Caco-2 (cell line): Measurements from ENCODE around the gene LRMDA. TPM values are rescaled to one million over a fixed set of nuclear protein-coding genes. Genes with fewer than 3 reads are reported as not detected.
A peak's percentile ranks its signal among the peaks of the same experiment; 100 is the strongest.

Experiments
- BruUV-seq: library from RNA; stranded (reverse); fragments of 400-500 nt; replicated peaks from 2 replicates; lab custom pipeline; 2021; lab: Mats Ljungman, UMichigan
- CTCF ChIA-PET: fragments of 300-600 bp; sonication (Branson Sonifier 250); formaldehyde crosslinking; loops from one replicate; lab custom pipeline; 2022; ENCODE audit warnings: antibody characterized with exemption; lab: Charles Lee
- POLR2A ChIA-PET: fragments of 300-600 bp; sonication (Branson Sonifier 250); formaldehyde crosslinking; loops from one replicate; lab custom pipeline; 2022; ENCODE audit warnings: antibody characterized with exemption; lab: Charles Lee
- DNase-seq, 2 experiments: peaks; one replicate each; pipeline versions ENCODE4 v3.0.0 to v3.0.0-alpha.2; 2020 to 2022
- H3K27me3 ChIP-seq: replicated peaks from 2 replicates; pipeline ENCODE4 v1.6.0; 2011; ENCODE audit warnings: low read length; ENCODE audit not compliant: control insufficient read depth, insufficient read depth
- H3K36me3 ChIP-seq: 2 replicates; pipeline ENCODE4 v1.5.1; 2011; ENCODE audit warnings: low read length; ENCODE audit not compliant: control insufficient read depth, insufficient read depth
- H3K4me1 ChIP-seq: fragments of 250-450 bp; sonication (Bioruptor Pico); 2 replicates; pipeline ENCODE4 v1.5.1; 2020; ENCODE audit warnings: mild to moderate bottlenecking
- H3K4me3 ChIP-seq: 2 replicates; pipeline ENCODE4 v1.5.1; 2011; ENCODE audit warnings: low read depth, mild to moderate bottlenecking, control low read depth, low read length
- H3K9me3 ChIP-seq: fragments of 250-450 bp; sonication (Bioruptor Pico); 2 replicates; pipeline ENCODE4 v1.5.1; 2020; ENCODE audit warnings: mild to moderate bottlenecking, moderate library complexity
- H3K27ac Mint-ChIP-seq: one replicate; pipeline ENCODE4 v1.8.0; 2022; ENCODE audit warnings: mixed read lengths; ENCODE audit not compliant: unreplicated experiment
- H3K27me3 Mint-ChIP-seq: one replicate; pipeline ENCODE4 v1.8.0; 2022; ENCODE audit warnings: mixed read lengths; ENCODE audit not compliant: insufficient read depth, unreplicated experiment
- H3K36me3 Mint-ChIP-seq: one replicate; pipeline ENCODE4 v1.8.0; 2022; ENCODE audit warnings: mild to moderate bottlenecking, mixed read lengths; ENCODE audit not compliant: insufficient read depth, unreplicated experiment
- H3K4me1 Mint-ChIP-seq: one replicate; pipeline ENCODE4 v1.8.0; 2022; ENCODE audit warnings: low read depth, mixed read lengths; ENCODE audit not compliant: unreplicated experiment
- H3K4me3 Mint-ChIP-seq: one replicate; pipeline ENCODE4 v1.8.0; 2022; ENCODE audit warnings: mild to moderate bottlenecking, moderate library complexity, mixed read lengths; ENCODE audit not compliant: unreplicated experiment
- H3K9me3 Mint-ChIP-seq: one replicate; pipeline ENCODE4 v1.8.0; 2022; ENCODE audit warnings: mixed read lengths; ENCODE audit not compliant: unreplicated experiment
- intact Hi-C: fragments of 100-400 bp; cut with micrococcal nuclease; formaldehyde crosslinking; loops from one replicate; pipeline ENCODE4 v1.10.0; 2022; ENCODE audit not compliant: unreplicated experiment
- total RNA-seq: library from RNA; stranded (reverse); gene quantifications from 2 replicates; pipeline ENCODE4 v1.2.3, GENCODE V29; 2022
- TF ChIP-seq, protein P1 (sequence below), 2 experiments: fragments of 200-600 bp in 1 of 2; IDR thresholded peaks; 1 replicate in 1 of 2; 2 replicates in 1 of 2; pipeline versions ENCODE4 v1.5.1 to v1.8.0; 2011 to 2022; ENCODE audit warnings: antibody characterized with exemption in 1 of 2, control low read depth in 1 of 2, inconsistent platforms in 1 of 2, low read depth in 1 of 2, low read length in 1 of 2, mild to moderate bottlenecking in 1 of 2, moderate library complexity in 1 of 2; ENCODE audit not compliant: insufficient read depth in 1 of 2, severe bottlenecking in 1 of 2, unreplicated experiment in 1 of 2

LRMDA gene
- total RNA-seq, 1 experiment from 2014 or later: 18.5 TPM

- no peaks in the 10 kb centered on the region for H3K36me3 ChIP-seq
- no peaks in the 10 kb centered on the region for H3K27me3 ChIP-seq
- no peaks in the 10 kb centered on the region for H3K27me3 Mint-ChIP-seq
- intact Hi-C loops: loop anchor here (10.0 kb wide), 1 partner anchor 326 kb away; the partner anchor contains the start of gene ZNF503
- no peak overlapping the region for H3K27ac Mint-ChIP-seq
- no peaks in the 10 kb centered on the region for H3K9me3 ChIP-seq
- no peak overlapping the region for H3K4me3 ChIP-seq
- ChIA-PET POLR2A (no interaction called here), CTCF (no interaction called here)
- peaks cover 16% of the 10 kb centered on the region for H3K4me1 Mint-ChIP-seq
- no peak for DNase-seq
- no peaks in the 10 kb centered on the region for H3K36me3 Mint-ChIP-seq
- BruUV-seq: no TSS peak
- no peaks in the 10 kb centered on the region for H3K9me3 Mint-ChIP-seq
- no peak overlapping the region for H3K4me3 Mint-ChIP-seq
- H3K4me1 ChIP-seq: peaks cover 22% of the 10 kb centered on the region
- TF ChIP-seq, protein P1, sequence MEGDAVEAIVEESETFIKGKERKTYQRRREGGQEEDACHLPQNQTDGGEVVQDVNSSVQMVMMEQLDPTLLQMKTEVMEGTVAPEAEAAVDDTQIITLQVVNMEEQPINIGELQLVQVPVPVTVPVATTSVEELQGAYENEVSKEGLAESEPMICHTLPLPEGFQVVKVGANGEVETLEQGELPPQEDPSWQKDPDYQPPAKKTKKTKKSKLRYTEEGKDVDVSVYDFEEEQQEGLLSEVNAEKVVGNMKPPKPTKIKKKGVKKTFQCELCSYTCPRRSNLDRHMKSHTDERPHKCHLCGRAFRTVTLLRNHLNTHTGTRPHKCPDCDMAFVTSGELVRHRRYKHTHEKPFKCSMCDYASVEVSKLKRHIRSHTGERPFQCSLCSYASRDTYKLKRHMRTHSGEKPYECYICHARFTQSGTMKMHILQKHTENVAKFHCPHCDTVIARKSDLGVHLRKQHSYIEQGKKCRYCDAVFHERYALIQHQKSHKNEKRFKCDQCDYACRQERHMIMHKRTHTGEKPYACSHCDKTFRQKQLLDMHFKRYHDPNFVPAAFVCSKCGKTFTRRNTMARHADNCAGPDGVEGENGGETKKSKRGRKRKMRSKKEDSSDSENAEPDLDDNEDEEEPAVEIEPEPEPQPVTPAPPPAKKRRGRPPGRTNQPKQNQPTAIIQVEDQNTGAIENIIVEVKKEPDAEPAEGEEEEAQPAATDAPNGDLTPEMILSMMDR (IDR thresholded peaks at IDR 0.05; ENCODE audit: insufficient read depth in 1 of 2, low read depth in 1 of 2, low read length in 1 of 2, severe bottlenecking in 1 of 2, unreplicated experiment in 1 of 2): no peak
Observed at GRCh38 chr10:75730847-75731246, 299.4 kb downstream of the LRMDA start.

GRCh38 chr10:75733135-75733890 is 301.9 kb downstream of the LRMDA start:
- no peak overlapping the region for H3K4me3 ChIP-seq
- CTCF ChIA-PET: no interaction called here
- TF ChIP-seq, protein P1 (IDR thresholded peaks at IDR 0.05; ENCODE audit: insufficient read depth in 1 of 2, low read depth in 1 of 2, low read length in 1 of 2, severe bottlenecking in 1 of 2, unreplicated experiment in 1 of 2): no peak
- no TSS peak for BruUV-seq
- H3K36me3 ChIP-seq: no peaks in the 10 kb centered on the region
- POLR2A ChIA-PET: no interaction called here
- no peaks in the 10 kb centered on the region for H3K27me3 Mint-ChIP-seq
- peaks cover 16% of the 10 kb centered on the region for H3K4me1 Mint-ChIP-seq
- peak overlapping the region; percentile 24 for H3K27ac Mint-ChIP-seq
- intact Hi-C loops: loop anchor here (10.0 kb wide), 1 partner anchor 329 kb away; the partner anchor contains the start of gene ZNF503
- peak; percentile 54 to 57 for DNase-seq
- no peaks in the 10 kb centered on the region for H3K9me3 ChIP-seq
- no peaks in the 10 kb centered on the region for H3K36me3 Mint-ChIP-seq
- peak overlapping the region; percentile 9 for H3K4me3 Mint-ChIP-seq
- H3K4me1 ChIP-seq: peaks cover 22% of the 10 kb centered on the region
- H3K27me3 ChIP-seq: no peaks in the 10 kb centered on the region
- no peaks in the 10 kb centered on the region for H3K9me3 Mint-ChIP-seq

DNA sequence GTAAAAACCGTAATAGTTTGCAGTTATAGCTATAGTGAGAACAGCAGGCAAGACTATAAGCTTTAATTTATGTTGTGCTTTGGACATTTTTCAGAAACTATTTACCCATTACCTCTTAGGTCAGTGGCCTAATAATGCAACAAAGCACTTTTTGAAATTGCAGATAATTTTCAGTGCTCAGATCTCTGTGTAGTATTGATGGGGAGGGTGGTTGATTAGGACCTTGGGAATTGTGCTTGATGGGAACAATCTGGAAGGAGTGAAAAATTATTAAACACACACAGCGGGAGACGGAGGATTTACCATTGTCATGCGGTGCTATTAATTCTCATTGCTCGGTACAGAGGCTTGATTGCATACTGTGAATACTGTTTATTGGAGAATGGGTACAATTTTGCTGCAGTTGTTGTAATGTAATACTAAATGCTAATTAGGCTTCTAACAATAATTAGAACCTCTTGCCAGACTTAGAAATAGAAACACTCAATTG is 304.8 kb downstream of the LRMDA start:
- no peaks in the 10 kb centered on the region for H3K36me3 ChIP-seq
- no peaks in the 10 kb centered on the region for H3K27me3 ChIP-seq
- BruUV-seq: no TSS peak
- H3K9me3 Mint-ChIP-seq: no peaks in the 10 kb centered on the region
- no peak overlapping the region for H3K27ac Mint-ChIP-seq
- H3K4me3 ChIP-seq: no peak overlapping the region
- no peak overlapping the region for H3K4me3 Mint-ChIP-seq
- no peaks in the 10 kb centered on the region for H3K27me3 Mint-ChIP-seq
- CTCF ChIA-PET: no interaction called here
- peaks cover 22% of the 10 kb centered on the region for H3K4me1 ChIP-seq
- peaks cover 16% of the 10 kb centered on the region for H3K4me1 Mint-ChIP-seq
- TF ChIP-seq, protein P1 (IDR thresholded peaks at IDR 0.05; ENCODE audit: insufficient read depth in 1 of 2, low read depth in 1 of 2, low read length in 1 of 2, severe bottlenecking in 1 of 2, unreplicated experiment in 1 of 2): no peak
- no peaks in the 10 kb centered on the region for H3K9me3 ChIP-seq
- H3K36me3 Mint-ChIP-seq: no peaks in the 10 kb centered on the region
- intact Hi-C loops: loop anchor here (10.0 kb wide), 1 partner anchor 331 kb away; the partner anchor contains the start of gene ZNF503
- POLR2A ChIA-PET: no interaction called here
- DNase-seq: no peak
